CD4-positive, alpha-beta T cell treated with Interferon alpha-2 for 1 hour (primary cell): Measurements from ENCODE around the gene PPDPF.
A peak's percentile ranks its signal among the peaks of the same experiment; 100 is the strongest.
"Not testable (repeated sequence)": the region's sequence is repeated elsewhere in the genome, so short reads cannot be mapped to it uniquely, and the experiment has no call there.

Experiments used
- DNase-seq, 2 donors: peaks; one replicate each; pipeline ENCODE4 v3.0.0-alpha.2; 2020 to 2022

PPDPF gene

DNA sequence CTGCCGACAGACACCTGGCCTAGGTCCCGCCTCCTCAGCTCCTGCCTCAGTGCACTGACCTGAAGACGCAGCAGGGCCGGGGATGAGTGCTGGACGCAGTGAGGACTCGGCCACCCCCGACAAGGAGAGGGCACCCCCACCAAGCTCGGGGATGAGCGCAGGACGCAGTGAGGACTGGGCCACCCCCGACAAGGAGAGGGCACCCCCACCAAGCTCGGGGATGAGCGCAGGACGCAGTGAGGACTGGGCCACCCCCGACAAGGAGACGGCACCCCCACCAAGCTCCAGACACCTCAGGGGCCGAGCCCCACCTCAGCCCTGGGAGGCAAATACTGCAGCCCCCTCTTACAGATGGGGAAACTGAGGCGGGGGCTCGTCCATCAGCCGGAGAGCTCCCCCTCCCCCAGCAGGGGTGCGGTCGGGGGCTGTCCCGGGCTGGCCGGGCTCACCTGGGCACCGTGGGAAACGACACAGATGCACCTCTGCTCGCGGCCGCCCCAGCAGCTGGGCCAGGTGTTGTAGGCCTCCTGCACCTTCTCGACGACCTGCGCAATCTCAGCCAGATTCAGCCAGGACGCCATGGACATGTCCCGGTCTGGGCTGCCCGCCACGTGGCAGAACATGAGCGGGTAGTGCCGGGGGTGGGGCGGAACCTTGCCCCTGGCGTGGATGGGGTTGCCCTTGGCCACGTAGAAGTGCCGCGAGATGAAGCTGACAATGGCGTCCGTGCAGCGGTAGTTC is 46.0 kb downstream of the PPDPF start:
- DNase-seq, result no peak

DNA sequence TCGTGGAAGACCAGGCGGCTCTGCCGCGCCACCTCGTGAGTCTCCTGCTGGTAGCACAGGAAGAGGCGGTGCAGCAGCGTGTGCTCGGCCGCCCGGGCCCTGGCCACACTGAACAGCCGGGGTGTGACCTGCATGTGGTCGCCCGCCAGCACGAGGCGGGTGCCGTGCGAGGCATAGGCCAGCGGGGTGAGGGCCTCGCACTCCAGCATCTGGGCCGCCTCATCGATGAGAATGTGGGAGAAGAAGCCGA is 46.5 kb downstream of the PPDPF start:
- peak in 1 of 2 donors; percentile 36 for DNase-seq

DNA sequence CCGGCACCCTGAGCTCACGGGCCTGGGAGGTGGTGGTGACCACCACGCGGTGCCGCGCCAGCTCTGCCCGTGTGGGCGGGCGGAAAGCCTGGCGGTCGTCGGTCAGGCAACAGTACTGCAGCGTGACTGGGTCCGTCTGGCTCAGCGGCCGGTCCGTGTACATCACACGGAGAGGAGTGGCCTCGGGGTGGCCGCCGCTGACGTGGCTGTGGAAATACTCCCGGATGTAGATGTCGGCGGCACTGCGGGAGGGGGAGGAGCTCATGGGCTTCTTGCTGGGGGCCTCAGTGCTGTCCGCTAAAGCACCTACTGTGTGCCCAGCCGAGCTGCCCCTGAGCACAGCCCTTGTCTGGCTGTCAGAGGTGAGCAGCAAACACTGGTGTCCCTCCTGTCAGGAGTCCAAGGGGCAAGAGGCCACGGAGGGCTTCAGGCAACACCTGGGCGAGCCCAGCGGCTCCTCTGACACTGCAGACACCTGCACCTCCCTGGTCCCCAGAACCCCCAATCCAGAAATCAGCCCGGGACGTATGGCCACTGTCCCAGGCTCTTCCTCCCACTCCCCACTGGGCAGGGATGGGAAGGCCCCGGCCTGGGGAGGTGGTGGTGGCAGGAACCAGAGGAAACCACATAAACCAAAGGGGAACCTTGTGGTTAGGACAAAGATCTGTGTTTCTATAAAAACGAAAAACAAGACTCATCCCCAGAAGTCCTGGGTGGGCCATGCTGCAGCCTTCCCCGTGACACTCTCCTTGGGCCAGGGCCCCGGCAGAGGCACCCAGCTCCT is 47.0 kb downstream of the PPDPF start:
- peak; percentile 70 to 78 for DNase-seq

DNA sequence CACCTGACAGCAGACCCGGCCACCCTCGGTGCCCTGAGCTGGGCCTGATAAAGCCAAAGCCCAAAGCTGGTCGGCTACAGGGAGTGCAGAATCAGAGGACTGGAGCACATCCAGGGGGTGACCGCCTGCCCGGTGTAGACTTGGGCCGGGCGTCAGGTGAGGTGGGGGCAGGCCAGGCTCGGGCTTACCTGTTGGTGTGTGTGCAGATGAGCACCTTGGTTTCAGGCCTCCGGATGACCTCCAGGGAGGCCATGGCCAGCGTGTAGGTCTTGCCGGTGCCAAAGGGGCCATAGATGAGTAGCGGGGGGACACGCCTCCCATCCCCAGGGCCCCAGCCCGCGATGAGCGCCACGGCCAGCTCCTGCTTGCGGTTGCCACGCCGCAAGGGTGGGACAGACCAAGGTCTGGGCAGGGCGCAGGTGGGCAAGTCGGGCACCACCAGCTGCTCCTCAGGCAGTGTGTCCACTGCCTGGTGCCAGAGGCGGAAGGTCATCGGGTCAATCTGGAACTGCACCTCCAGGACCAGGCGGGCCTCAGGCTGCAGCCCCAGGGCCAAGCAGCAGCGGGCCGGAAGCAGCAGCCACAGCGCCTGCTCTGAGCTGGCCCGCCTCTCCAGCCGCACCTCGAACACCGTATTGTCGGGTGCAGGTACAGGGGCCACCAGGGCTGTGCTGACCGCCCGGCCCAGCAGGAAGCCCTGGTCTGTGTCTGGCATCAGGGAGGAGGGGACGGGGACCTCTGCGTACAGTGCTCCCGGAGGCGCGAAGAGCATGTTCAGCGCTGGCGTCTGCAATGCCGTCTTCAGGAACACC is 47.8 kb downstream of the PPDPF start:
- peak in 1 of 2 donors; percentile 47 for DNase-seq

DNA sequence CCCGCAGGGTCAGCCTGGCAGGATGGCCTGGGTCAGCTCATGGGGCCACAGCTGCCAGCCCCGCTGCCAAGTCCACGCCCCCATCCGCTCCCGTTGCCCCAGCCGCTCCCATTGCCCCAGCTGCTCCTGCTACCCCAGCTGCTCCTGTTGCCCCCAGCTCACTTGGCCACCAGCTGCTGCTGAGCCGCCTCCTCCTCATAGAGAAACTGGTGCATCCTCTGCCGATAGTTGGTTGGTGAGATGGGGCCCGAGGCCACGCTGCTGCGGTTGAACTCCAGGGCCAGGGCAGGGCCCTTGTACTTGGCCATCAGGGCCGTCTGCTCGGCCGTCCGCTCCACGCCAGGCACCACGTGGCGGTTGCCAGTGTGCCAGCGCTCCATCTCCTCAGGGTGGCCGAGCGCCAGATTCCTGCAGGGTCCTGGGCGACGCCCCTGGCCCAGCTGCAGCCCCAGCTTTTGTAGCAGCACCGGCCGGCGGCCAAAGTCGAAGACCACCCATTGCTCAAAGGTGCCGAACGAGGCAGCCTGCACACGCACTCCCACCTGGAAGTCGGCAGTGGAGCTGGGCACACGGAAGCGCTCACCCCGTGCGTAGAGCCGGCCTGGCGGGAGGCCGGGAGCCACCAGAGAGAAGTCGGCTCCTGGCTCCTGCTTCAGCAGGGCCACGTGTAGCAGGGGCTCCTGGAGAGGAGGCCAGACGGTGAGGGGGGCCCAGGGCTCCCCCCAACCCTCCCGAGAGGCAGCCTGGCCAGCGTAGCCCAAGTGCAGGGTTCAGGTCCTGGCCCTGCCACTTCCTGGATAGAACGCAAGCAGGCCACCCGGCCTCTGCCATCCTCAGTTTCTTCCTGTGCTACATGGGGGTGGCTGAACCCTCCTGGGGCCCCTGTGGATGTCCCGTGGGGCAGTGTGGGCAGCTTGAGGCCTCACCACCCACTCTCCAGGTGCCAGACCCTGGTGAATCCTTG is 48.7 kb downstream of the PPDPF start:
- DNase-seq, result peak; percentile 34 to 41

DNA sequence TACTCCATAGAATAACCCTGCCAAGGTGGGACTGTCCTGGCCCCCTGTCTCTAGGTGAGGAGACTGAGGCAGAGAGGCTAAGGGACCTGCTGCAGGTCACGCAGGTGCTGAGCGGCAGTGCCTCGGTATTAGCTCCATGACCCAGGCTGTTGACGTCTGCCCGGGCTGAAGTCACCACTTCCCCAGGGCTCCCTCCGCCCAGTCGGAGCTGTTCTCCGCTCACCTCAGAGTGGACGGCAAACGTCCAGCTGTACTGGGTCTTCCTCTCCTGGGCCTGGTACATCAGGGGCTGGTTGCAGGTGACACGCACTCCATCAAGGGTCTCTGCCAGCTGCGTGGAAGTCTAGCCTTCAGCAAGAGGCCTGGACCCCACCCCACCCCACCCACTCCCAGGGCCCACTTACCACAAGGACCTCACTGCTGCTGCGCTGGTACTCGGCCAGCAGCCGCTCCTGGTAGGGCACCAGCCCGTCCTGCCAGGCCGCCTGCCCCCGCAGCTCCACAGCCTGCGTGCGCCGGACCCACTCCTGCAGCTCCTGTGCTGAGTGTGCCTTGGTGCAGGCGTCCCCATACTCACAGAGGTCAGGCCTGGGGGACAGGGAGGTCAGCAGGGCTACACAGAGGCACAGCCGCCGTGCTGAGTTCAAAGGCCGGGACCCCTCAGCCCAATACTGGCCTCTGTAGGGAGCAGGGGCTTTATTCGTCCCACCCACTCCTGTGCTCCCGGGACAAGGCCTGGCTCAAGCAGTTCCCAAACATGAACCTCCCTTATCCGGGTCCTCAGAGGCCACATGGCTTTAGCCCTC is 49.9 kb downstream of the PPDPF start:
- peak in 1 of 2 donors; percentile 41 for DNase-seq

DNA sequence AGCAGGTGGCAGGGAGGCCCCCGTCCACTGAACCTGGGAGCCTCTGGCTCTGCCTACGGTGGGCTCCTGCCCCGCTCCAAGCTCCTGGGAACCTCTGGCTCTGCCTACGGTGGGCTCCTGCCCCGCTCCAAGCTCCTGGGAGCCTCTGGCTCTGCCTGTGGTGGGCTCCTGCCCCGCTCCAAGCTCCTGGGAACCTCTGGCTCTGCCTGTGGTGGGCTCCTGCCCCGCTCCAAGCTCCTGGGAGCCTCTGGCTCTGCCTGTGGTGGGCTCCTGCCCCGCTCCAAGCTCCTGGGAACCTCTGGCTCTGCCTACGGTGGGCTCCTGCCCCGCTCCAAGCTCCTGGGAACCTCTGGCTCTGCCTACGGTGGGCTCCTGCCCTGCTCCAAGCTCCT is 50.5 kb downstream of the PPDPF start:
- DNase-seq, result not testable (repeated sequence)
